HG03460 (cell line): ENCODE data around the gene COMMD1.
A peak's percentile ranks its signal among the peaks of the same experiment; 100 is the strongest.
"Not testable (repeated sequence)": the region's sequence is repeated elsewhere in the genome, so short reads cannot be mapped to it uniquely, and the experiment has no call there.

Source experiments
- ATAC-seq: cut with Tn5 transposase; IDR thresholded peaks from one replicate; pipeline ENCODE4 v1.9.1; 2021; ENCODE audit not compliant: unreplicated experiment

Gene COMMD1

GRCh38 chr2:62133320-62133823 lies 227.9 kb downstream of the COMMD1 start:
- ATAC-seq = no peak

DNA sequence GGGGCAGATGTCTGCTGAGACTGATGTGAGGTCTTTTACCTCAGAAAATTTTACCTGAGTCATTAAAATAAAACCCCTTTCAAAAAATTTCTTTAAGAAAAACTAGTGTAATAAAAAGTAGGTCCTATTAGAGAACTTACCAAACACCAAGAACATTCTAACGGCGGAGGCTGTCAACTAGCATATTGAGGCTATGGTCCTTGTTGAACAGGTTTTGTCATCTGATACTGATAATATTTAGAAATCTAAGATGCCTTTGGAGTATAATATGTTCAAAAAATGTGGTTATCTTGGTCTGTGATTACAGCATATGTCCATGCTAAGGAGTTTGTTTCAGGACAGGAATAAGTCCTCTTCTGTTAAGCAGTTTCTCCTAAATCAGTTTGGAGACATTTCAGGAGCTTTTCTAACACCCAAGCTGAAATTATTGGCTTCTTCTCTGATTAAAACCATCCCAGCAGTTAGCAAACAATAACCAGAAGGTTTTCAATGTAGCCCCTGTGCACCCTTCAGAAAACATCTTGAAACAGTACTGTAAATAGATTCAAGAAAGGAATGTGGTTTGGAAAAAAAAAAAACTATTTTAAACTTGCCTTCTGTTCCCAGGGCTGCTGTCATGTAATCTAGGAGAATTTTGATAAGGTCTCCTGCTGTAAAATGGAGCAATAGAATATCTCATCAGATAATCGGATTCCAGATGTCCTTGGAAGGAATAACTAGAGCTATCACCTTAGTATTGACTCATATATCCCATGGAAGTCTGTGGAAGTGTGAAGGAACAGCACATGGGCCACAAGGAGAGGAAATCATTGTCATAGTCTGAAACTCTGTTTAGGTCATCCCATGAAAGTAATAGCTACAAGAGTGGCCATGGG lies 231.7 kb downstream of the COMMD1 start:
- ATAC-seq = no peak

DNA sequence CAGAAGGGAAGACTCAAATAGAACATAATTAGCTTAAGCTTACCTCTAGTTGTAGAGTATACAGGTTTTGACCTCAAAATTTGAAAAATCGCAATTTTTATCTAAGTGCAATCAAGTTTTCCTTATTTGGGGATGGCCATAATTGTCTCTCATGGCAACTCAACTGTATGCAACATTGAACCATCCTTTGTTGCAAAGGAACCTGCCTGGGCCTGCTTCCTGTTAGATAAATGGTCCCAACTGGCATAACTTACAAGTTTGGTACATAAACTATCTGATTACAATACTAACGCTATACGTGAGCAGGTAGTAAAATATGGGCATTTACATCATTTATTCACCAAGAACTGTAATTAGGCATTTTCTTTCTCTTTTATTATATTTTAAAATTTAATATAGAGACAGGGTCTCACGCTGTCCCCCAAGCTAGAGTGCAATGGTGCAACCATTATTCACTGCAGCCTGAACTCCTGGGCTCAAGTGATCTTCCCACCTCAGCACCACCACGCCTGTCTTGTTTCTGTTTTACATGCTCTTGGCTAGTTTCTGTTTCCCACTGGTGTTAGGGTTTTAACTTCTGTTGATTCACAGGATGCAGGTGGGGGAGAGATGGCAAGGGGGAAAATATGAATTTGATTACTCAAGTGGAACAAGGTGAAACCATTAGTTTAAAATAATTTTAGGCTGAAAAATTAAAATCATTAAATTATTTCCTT lies 235.1 kb downstream of the COMMD1 start:
- ATAC-seq = peak; percentile 53

- ATAC-seq = no peak
These were observed 235.8 kb downstream of the COMMD1 start for GRCh38 chr2:62141142-62141740.

DNA sequence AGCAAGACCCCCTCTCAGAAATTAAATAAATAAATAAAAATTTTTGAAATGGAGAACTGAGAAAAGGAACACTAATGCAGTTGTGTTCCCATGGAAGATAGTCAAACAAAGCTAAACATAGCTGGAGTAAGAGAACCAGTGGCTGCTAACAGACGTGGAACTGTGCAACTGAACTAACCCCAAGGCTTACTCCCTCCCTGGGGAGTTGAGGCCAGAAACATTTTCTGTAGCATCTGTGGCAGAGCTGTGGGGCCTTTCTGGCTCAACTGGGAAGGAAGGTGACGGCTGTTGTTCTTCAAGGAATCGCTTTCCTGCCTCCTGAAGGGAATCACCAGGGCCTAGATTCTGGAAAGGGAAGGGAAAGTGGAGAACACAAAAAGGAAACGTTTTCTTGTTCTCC lies 236.6 kb downstream of the COMMD1 start:
- peak; percentile 35 for ATAC-seq

DNA sequence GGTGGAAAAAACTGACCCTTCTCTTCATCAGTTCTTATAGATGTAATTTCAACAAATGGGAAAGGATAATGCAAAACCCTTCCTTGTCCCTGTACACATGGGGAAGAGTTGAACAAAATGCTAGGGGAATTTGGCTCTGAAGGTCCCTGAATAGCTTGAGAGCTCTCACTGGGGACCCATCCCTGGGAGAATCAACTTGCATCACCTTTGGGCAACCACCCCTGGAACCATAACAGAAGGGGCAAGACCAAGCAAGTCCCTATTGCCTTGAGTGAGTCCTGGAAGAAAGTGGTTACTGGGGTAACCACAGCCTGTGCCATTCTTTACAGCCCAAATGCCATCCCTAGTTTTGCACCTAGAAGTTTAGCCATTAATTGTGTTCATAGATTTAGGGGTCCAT lies 238.2 kb downstream of the COMMD1 start:
- ATAC-seq = no peak

DNA sequence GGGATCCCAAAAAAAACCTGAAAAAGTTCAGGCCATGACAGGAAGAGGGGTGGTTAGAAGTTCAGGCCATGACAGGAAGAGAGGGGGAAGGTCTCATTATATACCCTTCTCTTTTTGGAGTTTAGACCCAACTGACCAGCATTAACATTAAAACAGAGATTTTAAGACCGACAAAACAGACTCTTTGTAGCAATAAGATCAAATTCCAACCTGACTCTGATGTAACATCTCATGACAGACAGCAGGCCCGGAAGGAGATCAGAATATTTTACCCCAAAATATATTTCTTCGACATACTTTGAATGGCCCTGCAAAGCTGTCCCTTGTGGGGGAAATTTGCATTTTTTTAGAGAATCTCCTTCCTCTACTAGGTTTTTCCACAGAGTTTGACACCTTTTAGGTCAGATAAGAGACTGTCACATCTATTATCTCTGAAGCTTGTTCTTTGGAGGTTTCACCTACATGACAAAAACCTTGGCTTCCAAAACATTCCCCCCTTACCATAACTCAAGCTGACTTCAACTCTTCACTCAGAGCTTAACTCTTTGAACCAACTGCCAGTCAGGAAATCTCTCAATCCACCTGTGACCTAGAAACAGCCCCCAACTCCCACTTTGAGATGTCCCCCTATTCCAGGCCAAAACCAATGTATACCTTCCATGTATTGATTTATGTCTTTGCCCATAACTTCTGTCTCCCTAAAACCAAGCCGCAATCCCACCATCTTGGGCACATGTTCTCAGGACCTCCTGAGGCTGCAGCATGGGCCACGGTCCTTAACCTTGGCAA lies 239.4 kb downstream of the COMMD1 start:
- no peak for ATAC-seq

- ATAC-seq = peak; percentile 42
These were observed 240.1 kb downstream of the COMMD1 start for GRCh38 chr2:62145478-62146100.

DNA sequence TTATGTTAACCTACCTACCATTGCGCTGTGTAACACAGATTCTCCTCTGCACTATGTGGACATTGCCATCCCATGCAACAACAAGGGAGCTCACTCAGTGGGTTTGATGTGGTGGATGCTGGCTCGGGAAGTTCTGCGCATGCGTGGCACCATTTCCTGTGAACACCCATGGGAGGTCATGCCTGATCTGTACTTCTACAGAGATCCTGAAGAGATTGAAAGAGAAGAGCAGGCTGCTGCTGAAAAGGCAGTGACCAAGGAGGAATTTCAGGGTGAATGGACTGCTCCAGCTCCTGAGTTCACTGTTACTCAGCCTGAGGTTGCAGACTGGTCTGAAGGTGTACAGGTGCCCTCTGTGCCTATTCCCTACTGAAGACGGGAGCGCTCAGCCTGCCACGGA lies 241.3 kb downstream of the COMMD1 start:
- ATAC-seq = not testable (repeated sequence)

- no peak for ATAC-seq
These were observed 242.3 kb downstream of the COMMD1 start for GRCh38 chr2:62147610-62148301.

DNA sequence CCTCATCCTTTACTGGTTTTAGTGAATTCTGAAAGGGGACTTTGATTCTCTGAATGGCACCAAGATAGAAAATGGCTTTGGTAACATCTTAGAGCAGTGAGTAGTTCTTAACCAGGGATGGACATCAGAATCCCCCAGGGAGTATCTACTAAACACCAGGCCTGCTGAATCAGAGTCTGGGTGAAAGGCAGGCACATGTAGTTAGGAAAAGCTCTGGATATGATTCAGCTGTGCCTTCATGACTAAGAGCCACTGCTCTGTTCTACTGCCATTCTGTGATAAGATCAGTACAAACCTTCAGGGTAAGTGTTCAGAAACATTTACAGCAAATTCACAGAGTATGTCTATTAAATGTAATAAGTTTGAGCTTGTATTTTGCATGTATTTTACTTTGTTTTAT lies 244.2 kb downstream of the COMMD1 start:
- no peak for ATAC-seq

DNA sequence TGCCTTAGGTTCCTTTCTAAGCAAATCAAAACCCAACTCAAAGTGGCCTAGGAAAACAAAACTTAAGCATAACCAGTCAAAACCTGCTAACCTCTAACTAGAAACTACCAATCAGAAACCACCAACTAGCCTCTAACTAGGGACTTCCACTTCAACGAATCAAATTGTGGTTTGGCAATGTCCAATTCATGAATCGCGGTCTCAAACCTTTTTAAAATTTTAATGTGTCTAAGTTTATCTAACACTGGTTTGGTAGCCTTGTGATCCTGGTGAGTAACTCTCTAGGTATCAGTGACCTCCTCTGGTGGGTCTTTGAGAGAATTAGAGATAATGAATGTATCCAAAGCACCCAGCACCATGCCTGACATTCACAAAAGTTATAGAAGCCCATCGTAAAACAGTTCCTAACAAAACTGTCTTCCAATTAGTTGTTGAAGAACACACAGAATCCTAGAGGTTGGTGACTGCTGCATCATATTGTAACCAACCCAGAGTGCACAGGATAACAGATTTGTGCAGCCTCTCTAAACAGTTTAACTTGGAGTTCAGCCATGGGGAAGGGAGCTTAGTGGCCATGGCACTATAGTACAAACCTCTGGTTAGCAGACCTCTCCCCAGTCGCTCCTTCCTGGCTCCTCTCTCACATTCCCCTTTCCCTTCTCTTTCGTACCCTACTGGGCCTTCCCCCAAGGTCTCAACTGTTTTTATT lies 245.3 kb downstream of the COMMD1 start:
- ATAC-seq = no peak

DNA sequence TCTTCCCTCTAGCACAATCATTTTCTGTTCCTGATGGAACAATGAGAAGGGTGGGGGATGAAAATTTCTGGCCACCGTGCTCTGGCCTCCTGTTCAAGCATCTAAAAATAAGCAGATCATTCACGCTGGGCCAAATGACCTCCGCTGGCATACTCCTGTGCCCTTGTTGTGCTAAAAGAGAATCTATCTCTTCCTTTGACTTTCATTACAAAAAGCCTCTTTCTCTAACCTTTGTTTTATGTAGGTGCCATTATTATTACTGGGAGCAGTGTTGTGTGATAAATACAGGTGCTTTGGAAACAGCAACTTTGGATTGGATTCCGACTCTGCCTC lies 245.8 kb downstream of the COMMD1 start:
- ATAC-seq = no peak

DNA sequence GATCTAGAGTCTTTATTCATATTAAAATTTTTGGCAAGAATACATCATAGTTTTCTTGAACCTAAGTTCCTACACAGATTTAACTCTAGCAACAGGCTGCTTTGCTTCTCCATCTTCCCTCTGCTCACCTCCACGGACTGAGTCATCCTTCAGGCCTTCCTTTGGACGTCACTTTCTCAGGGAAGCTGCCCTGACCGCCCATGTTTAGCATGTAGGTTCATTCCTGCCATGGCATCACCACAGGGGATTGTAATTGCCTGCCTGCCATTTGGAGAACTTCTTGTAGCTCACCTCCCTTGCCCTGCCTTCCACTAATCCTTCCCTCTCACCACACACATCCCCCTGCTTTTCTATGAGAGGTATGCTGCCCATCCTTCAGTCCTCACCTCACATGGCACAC lies 246.5 kb downstream of the COMMD1 start:
- no peak for ATAC-seq

- ATAC-seq = no peak
These were observed 251.5 kb downstream of the COMMD1 start for GRCh38 chr2:62156861-62157496.

DNA sequence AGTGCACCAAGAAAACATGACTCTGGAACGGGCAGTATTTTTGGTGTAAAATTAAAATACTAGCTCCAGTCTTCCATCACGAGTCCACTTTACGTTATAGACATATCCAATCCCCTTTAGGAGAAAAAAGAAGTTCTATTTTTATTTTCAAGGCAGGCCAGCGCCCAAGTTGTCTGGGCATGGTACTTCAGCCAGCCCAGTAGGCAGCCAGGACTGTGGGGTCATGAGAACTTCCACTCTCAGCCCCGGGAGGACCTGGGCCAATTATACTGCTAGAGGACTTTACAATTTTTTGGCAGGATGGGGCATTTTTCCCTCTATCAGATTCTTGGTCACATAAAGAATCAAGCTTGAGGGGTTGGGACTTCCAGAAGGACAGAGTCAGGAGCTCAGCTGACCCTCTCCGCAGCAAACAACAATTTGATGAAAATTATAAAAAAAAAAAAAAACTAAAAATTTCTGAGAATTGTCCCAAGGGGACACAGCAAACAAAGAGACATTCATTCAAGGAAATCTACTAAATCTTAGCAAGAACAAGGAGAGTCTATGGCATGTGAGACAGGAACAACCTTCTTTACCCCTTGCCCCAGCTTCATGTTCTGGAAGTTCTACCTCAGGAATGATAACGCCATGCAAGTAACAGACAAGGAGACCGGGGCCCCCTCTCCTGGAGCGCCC lies 253.1 kb downstream of the COMMD1 start:
- ATAC-seq = no peak

DNA sequence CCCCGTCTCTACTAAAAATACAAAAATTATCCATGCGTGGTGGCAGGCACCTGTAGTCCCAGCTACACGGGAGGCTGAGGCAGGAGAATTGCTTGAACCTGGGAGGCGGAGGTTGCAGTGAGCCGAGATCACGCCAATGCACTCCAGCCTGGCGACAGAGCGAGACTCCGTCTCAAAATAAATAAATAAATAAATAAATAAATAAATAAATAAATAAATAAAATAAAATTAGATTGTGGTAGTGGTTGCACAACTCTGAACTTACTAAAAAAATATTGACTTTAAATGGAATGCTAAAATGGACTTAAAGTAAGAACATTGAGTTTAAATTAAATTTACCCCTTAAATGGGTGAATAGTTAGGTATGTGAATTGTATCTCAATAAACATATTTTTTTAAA lies 255.2 kb downstream of the COMMD1 start:
- ATAC-seq = not testable (repeated sequence)

DNA sequence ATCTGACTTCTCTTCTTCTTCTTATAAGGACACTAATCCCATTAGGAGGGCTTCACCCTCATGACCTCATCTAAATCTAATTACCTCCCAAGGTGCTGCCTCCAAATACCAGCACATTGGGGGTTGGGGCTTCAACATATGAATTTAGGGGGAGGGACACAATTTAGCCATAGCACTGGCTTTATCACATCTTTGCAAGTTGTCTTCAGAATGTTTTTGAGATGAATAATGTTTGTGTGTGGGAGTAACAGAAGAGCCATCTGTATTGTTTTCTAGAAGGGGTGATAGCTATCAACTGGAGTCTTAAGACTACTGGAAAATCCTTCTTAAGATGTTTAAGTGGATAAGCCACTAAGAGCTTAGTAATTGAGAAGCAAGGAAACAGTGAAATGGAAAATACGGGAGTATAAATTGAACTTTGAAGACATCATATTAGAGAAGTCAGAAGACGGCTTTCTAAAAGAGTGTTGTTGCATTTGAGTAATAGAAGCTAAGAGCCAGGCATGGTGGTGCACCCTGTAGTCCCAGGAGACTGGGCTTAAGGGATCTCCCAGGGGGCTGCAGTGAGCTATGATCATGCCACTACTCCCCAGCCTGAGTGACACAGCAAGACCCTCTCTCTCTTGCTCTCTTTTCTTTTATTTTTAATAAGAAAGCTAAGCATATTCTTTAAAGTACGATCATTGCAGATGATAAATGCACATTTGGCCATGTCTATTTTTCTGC lies 257.8 kb downstream of the COMMD1 start:
- ATAC-seq = no peak
